Kidney epithelial cell (primary cell): ENCODE results near the gene PANX1. TPM values are rescaled to one million over a fixed set of nuclear protein-coding genes. Genes with fewer than 3 reads are reported as not detected.
"Not testable (repeated sequence)": the region's sequence is repeated elsewhere in the genome, so short reads cannot be mapped to it uniquely, and the experiment has no call there.

Experiments
- DNase-seq: peaks from one replicate; pipeline ENCODE4 v3.0.0-alpha.2; 2010; ENCODE audit warnings: low read depth
- H3K27me3 ChIP-seq: 2 replicates; pipeline ENCODE4 v1.6.0; 2011; ENCODE audit warnings: low read length; ENCODE audit not compliant: control insufficient read depth, insufficient read depth
- H3K36me3 ChIP-seq: 2 replicates; pipeline ENCODE4 v1.5.1; 2011; ENCODE audit warnings: low read length; ENCODE audit not compliant: control insufficient read depth, insufficient read depth
- H3K4me3 ChIP-seq: 2 replicates; pipeline ENCODE4 v1.5.1; 2011; ENCODE audit warnings: low read depth, mild to moderate bottlenecking, control low read depth, low read length
- CTCF ChIP-seq: IDR thresholded peaks from 2 replicates; pipeline ENCODE4 v1.5.1; 2011; ENCODE audit warnings: mild to moderate bottlenecking, moderate library complexity, low read length, control low read depth, inconsistent platforms; ENCODE audit not compliant: insufficient read depth, poor library complexity, severe bottlenecking
- total RNA-seq: library from RNA; depleted of rRNA; stranded (reverse); fragments of >200 nt; gene quantifications from 2 replicates; pipeline ENCODE4 v1.2.3, GENCODE V29; 2015

The PANX1 gene
- total RNA-seq, 1 donor from 2014 or later: 60.5 TPM

- no peak for DNase-seq
- H3K36me3 ChIP-seq: peaks cover 1% of the 10 kb centered on the region
- TF ChIP-seq CTCF: no peak
- no peak overlapping the region for H3K4me3 ChIP-seq
- no peaks in the 10 kb centered on the region for H3K27me3 ChIP-seq
These were observed 24.0 kb downstream of the PANX1 start for GRCh38 chr11:94152678-94153065.

- Histone ChIP-seq H3K36me3 (peaks cover 1% of the 10 kb centered on the region), H3K27me3 (no peaks in the 10 kb centered on the region), H3K4me3 (no peak overlapping the region)
- no peak for TF ChIP-seq CTCF
- DNase-seq: no peak
These were observed 24.7 kb downstream of the PANX1 start for GRCh38 chr11:94153320-94153719.

- peaks cover 1% of the 10 kb centered on the region for H3K36me3 ChIP-seq
These were observed 25.6 kb downstream of the PANX1 start for GRCh38 chr11:94154095-94154856.

GRCh38 chr11:94157339-94157738, 28.7 kb downstream of the PANX1 start:
- H3K27me3 ChIP-seq, H3K4me3 ChIP-seq, H3K36me3 ChIP-seq, DNase-seq: not testable (repeated sequence)

More at GRCh38 chr11:94154095-94154856, 25.6 kb downstream of the PANX1 start:
- Histone ChIP-seq H3K4me3 (no peak overlapping the region), H3K27me3 (no peaks in the 10 kb centered on the region)
- DNase-seq: no peak
- TF ChIP-seq CTCF: no peak

GRCh38 chr11:94168882-94169281, 40.2 kb downstream of the PANX1 start:
- no peak for DNase-seq
- no peaks in the 10 kb centered on the region for H3K36me3 ChIP-seq
- H3K4me3 ChIP-seq: no peak overlapping the region
- no peak for TF ChIP-seq CTCF
- no peaks in the 10 kb centered on the region for H3K27me3 ChIP-seq

GRCh38 chr11:94169516-94169915, 40.9 kb downstream of the PANX1 start:
- no peak overlapping the region for H3K4me3 ChIP-seq
- H3K27me3 ChIP-seq: no peaks in the 10 kb centered on the region
- no peak for TF ChIP-seq CTCF
- no peaks in the 10 kb centered on the region for H3K36me3 ChIP-seq
- no peak for DNase-seq
